ENCODE data around the gene CYTH4.

CYTH4 gene

GRCh38 chr22:37331856-37332536, 49.7 kb downstream of the CYTH4 start:
- DNase-seq, result no peak

GRCh38 chr22:37333724-37334460, 51.6 kb downstream of the CYTH4 start:
- no peak for DNase-seq

- no peak for DNase-seq
These were observed 52.2 kb downstream of the CYTH4 start for GRCh38 chr22:37334461-37334858.

GRCh38 chr22:37334859-37335805, 52.8 kb downstream of the CYTH4 start:
- no peak for DNase-seq

- DNase-seq, result no peak
These were observed 53.5 kb downstream of the CYTH4 start for GRCh38 chr22:37335806-37336199.

- no peak for DNase-seq
These were observed 54.3 kb downstream of the CYTH4 start for GRCh38 chr22:37336579-37336978.

- DNase-seq, result no peak
These were observed 55.1 kb downstream of the CYTH4 start for GRCh38 chr22:37337204-37337943.

- DNase-seq, result no peak
These were observed 56.4 kb downstream of the CYTH4 start for GRCh38 chr22:37338539-37339246.

- DNase-seq, result no peak
These were observed 58.3 kb downstream of the CYTH4 start for GRCh38 chr22:37340331-37341262.

GRCh38 chr22:37342065-37342464, 59.8 kb downstream of the CYTH4 start:
- no peak for DNase-seq

GRCh38 chr22:37343348-37343747, 61.0 kb downstream of the CYTH4 start:
- DNase-seq, result no peak

GRCh38 chr22:37343863-37344734, 61.8 kb downstream of the CYTH4 start:
- DNase-seq, result no peak

- no peak for DNase-seq
These were observed 62.6 kb downstream of the CYTH4 start for GRCh38 chr22:37344735-37345449.

- no peak for DNase-seq
These were observed 63.7 kb downstream of the CYTH4 start for GRCh38 chr22:37345863-37346504.

GRCh38 chr22:37346505-37346895, 64.2 kb downstream of the CYTH4 start:
- no peak for DNase-seq

- DNase-seq, result no peak
These were observed 66.9 kb downstream of the CYTH4 start for GRCh38 chr22:37349043-37349814.

GRCh38 chr22:37351232-37351631, 68.9 kb downstream of the CYTH4 start:
- DNase-seq, result no peak

- no peak for DNase-seq
These were observed 70.2 kb downstream of the CYTH4 start for GRCh38 chr22:37352481-37352880.

All from CD4-positive, alpha-beta T cell treated with Interleukin-21 for 1 hour (primary cell).